ENCODE measurements around the gene SPINK1. TPM values are rescaled to one million over a fixed set of nuclear protein-coding genes. Genes with fewer than 3 reads are reported as not detected.

SPINK1 gene
- total and polyA plus RNA-seq, 2 experiments from 2014 or later, result 0.82 TPM; not detected in 1

DNA sequence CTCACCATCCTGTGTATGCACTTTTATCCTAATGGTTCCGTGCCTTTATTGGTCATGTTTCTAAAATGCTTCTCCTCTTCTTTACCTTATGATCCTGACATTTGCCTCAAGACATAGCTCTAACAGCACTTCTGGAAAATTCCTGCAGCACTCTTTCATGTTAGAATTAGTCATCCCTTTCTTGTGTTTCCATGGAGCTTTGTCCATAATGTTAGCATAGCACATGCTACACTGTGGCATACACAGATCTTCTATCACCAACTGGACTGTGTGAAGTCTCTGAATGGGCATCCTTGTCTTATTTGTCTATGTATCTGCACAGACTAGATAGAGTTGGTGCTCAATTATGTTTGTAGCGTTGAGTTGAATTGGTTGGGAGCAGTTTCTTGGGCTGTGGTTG lies 49.0 kb upstream of the SPINK1 start (continued):
- TF ChIP-seq, protein P1, sequence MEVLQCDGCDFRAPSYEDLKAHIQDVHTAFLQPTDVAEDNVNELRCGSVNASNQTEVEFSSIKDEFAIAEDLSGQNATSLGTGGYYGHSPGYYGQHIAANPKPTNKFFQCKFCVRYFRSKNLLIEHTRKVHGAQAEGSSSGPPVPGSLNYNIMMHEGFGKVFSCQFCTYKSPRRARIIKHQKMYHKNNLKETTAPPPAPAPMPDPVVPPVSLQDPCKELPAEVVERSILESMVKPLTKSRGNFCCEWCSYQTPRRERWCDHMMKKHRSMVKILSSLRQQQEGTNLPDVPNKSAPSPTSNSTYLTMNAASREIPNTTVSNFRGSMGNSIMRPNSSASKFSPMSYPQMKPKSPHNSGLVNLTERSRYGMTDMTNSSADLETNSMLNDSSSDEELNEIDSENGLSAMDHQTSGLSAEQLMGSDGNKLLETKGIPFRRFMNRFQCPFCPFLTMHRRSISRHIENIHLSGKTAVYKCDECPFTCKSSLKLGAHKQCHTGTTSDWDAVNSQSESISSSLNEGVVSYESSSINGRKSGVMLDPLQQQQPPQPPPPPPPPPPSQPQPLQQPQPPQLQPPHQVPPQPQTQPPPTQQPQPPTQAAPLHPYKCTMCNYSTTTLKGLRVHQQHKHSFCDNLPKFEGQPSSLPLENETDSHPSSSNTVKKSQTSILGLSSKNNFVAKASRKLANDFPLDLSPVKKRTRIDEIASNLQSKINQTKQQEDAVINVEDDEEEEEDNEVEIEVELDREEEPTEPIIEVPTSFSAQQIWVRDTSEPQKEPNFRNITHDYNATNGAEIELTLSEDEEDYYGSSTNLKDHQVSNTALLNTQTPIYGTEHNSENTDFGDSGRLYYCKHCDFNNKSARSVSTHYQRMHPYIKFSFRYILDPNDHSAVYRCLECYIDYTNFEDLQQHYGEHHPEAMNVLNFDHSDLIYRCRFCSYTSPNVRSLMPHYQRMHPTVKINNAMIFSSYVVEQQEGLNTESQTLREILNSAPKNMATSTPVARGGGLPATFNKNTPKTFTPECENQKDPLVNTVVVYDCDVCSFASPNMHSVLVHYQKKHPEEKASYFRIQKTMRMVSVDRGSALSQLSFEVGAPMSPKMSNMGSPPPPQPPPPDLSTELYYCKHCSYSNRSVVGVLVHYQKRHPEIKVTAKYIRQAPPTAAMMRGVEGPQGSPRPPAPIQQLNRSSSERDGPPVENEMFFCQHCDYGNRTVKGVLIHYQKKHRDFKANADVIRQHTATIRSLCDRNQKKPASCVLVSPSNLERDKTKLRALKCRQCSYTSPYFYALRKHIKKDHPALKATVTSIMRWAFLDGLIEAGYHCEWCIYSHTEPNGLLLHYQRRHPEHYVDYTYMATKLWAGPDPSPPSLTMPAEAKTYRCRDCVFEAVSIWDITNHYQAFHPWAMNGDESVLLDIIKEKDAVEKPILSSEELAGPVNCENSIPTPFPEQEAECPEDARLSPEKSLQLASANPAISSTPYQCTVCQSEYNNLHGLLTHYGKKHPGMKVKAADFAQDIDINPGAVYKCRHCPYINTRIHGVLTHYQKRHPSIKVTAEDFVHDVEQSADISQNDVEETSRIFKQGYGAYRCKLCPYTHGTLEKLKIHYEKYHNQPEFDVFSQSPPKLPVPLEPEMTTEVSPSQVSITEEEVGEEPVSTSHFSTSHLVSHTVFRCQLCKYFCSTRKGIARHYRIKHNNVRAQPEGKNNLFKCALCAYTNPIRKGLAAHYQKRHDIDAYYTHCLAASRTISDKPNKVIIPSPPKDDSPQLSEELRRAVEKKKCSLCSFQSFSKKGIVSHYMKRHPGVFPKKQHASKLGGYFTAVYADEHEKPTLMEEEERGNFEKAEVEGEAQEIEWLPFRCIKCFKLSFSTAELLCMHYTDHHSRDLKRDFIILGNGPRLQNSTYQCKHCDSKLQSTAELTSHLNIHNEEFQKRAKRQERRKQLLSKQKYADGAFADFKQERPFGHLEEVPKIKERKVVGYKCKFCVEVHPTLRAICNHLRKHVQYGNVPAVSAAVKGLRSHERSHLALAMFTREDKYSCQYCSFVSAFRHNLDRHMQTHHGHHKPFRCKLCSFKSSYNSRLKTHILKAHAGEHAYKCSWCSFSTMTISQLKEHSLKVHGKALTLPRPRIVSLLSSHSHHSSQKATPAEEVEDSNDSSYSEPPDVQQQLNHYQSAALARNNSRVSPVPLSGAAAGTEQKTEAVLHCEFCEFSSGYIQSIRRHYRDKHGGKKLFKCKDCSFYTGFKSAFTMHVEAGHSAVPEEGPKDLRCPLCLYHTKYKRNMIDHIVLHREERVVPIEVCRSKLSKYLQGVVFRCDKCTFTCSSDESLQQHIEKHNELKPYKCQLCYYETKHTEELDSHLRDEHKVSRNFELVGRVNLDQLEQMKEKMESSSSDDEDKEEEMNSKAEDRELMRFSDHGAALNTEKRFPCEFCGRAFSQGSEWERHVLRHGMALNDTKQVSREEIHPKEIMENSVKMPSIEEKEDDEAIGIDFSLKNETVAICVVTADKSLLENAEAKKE (CRISPR knock-in tag; IDR thresholded peaks at IDR 0.05), result no peak
- TF ChIP-seq POLR2AphosphoS5 (IDR thresholded peaks at IDR 0.05; ENCODE audit: low read depth), result no peak
- TF ChIP-seq, protein P2, sequence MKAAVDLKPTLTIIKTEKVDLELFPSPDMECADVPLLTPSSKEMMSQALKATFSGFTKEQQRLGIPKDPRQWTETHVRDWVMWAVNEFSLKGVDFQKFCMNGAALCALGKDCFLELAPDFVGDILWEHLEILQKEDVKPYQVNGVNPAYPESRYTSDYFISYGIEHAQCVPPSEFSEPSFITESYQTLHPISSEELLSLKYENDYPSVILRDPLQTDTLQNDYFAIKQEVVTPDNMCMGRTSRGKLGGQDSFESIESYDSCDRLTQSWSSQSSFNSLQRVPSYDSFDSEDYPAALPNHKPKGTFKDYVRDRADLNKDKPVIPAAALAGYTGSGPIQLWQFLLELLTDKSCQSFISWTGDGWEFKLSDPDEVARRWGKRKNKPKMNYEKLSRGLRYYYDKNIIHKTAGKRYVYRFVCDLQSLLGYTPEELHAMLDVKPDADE (IDR thresholded peaks at IDR 0.05), result no peak

- TF ChIP-seq ZNF114 (CRISPR knock-in tag; IDR thresholded peaks at IDR 0.05) (no peak), JUNB (IDR thresholded peaks at IDR 0.05; ENCODE audit: unreplicated experiment) (no peak), CREB1 (CRISPR knock-in tag; IDR thresholded peaks at IDR 0.05; ENCODE audit: low read depth) (no peak), EZH2phosphoT487 (IDR thresholded peaks at IDR 0.05; ENCODE audit: unreplicated experiment) (no peak), NANOG (IDR thresholded peaks at IDR 0.05; ENCODE audit: borderline replicate concordance) (no peak)
- TF ChIP-seq, protein P3, sequence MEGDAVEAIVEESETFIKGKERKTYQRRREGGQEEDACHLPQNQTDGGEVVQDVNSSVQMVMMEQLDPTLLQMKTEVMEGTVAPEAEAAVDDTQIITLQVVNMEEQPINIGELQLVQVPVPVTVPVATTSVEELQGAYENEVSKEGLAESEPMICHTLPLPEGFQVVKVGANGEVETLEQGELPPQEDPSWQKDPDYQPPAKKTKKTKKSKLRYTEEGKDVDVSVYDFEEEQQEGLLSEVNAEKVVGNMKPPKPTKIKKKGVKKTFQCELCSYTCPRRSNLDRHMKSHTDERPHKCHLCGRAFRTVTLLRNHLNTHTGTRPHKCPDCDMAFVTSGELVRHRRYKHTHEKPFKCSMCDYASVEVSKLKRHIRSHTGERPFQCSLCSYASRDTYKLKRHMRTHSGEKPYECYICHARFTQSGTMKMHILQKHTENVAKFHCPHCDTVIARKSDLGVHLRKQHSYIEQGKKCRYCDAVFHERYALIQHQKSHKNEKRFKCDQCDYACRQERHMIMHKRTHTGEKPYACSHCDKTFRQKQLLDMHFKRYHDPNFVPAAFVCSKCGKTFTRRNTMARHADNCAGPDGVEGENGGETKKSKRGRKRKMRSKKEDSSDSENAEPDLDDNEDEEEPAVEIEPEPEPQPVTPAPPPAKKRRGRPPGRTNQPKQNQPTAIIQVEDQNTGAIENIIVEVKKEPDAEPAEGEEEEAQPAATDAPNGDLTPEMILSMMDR (conservative IDR thresholded peaks at IDR 0.05; ENCODE audit: low read depth in 2 of 2), result peak; percentile 52 to 53
- H3K79me2 ChIP-seq (replicated peaks; ENCODE audit: insufficient read depth), result peaks cover 53% of the 10 kb centered on the region
- H3K36me3 ChIP-seq (ENCODE audit: insufficient read depth), result 0 out of 2 replicates have a peak, but pooled peaks cover 6% of the 10 kb centered on the region
- Mint-ChIP-seq H3K27me3 (ENCODE audit: insufficient read depth, low read depth, poor library complexity) (peaks cover 1% of the 10 kb centered on the region), H3K4me3 (no peak overlapping the region), H3K4me1 (peaks cover 53% of the 10 kb centered on the region), H3K9me3 (no peaks in the 10 kb centered on the region), H3K36me3 (ENCODE audit: low read depth) (peaks cover 8% of the 10 kb centered on the region; the same call in 1 of the 3 replicates), H3K27ac (no peak overlapping the region)
- no peaks in the 10 kb centered on the region; the same call in 1 of the 2 replicates for H3F3A ChIP-seq (replicated peaks; ENCODE audit: low read depth)
- H2AFZ ChIP-seq, result no peak overlapping the region
- DNase-seq (ENCODE audit: low spot score) (no peak), ATAC-seq (no peak)
- H3K4me3 ChIP-seq, result no peak overlapping the region
- H3K27ac ChIP-seq (ENCODE audit: low read depth), result no peak overlapping the region
- H3K4me1 ChIP-seq (ENCODE audit: insufficient read depth), result peaks cover 57% of the 10 kb centered on the region
- no peaks in the 10 kb centered on the region for H4K20me1 ChIP-seq (replicated peaks; ENCODE audit: insufficient read depth)
- H3K9me2 ChIP-seq (ENCODE audit: insufficient read depth), result no peaks in the 10 kb centered on the region
- H3K4me2 ChIP-seq, result no peak overlapping the region
- no peaks in the 10 kb centered on the region for H3K27me3 ChIP-seq (ENCODE audit: insufficient read depth)
Observed at GRCh38 chr5:147879784-147880183, 48.3 kb upstream of the SPINK1 start.

All from GM23338 (cell line).